Fibroblast of villous mesenchyme (primary cell): ENCODE data around the gene CBFA2T3. TPM values are rescaled to one million over a fixed set of nuclear protein-coding genes. Genes with fewer than 3 reads are reported as not detected.
"Not testable (repeated sequence)": the region's sequence is repeated elsewhere in the genome, so short reads cannot be mapped to it uniquely, and the experiment has no call there.

Experiments used
- DNase-seq: peaks from one replicate; pipeline ENCODE4 v3.0.0-alpha.2; 2010; ENCODE audit warnings: low read depth
- H3K4me3 ChIP-seq: 2 replicates; pipeline ENCODE4 v1.5.1; 2011; ENCODE audit warnings: low read depth, mild to moderate bottlenecking, low read length
- CTCF ChIP-seq: IDR thresholded peaks from 2 replicates; pipeline ENCODE4 v1.5.1; 2012; ENCODE audit warnings: low read depth, mild to moderate bottlenecking, low read length; ENCODE audit not compliant: insufficient read depth
- total RNA-seq: library from RNA; depleted of rRNA; stranded (reverse); fragments of >200 nt; gene quantifications from 2 replicates; pipeline ENCODE4 v1.2.3, GENCODE V29; 2012

The CBFA2T3 gene
- total RNA-seq, 1 donor, result not detected

GRCh38 chr16:89005201-89006035, 28.4 kb upstream of the CBFA2T3 start:
- no peak for DNase-seq
- H3K4me3 ChIP-seq, result no peak overlapping the region
- TF ChIP-seq CTCF, result no peak

DNA sequence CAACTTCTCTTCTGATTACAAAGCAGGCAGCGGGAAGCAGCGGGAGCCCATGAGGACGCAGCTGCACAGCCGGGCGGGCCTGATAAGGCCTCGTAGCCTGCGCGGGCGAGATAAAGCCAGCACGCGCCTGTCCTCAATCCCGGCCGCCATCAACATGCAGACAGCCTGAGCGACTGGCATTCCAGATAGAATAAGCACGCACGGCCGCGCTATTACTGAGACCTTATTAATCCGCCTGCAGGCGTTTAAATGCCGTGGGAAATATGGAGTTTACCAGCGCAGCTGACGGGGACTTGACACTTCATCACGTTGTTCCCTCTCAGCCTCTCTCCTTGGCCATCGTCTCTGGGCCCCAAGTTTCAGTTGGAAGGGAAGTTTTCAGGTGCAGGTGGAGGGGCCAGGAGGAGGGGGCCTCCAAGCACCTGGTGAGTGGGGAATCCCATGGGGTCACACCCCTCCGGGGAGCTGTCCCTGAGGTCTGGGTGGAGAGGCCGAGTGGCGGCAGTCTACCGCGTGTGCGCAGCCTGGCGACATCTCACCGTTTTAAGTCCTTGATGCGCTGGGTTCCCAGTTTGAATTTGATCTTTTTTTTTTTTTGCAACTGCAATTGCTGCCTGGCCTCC, 27.3 kb upstream of the CBFA2T3 start:
- no peak overlapping the region for H3K4me3 ChIP-seq
- DNase-seq, result peak; percentile 8
- TF ChIP-seq CTCF, result no peak

- no peak for DNase-seq
- no peak for TF ChIP-seq CTCF
- no peak overlapping the region for H3K4me3 ChIP-seq
These were observed 26.8 kb upstream of the CBFA2T3 start for GRCh38 chr16:89003831-89004208.

- no peak for TF ChIP-seq CTCF
- no peak overlapping the region for H3K4me3 ChIP-seq
- no peak for DNase-seq
These were observed 26.1 kb upstream of the CBFA2T3 start for GRCh38 chr16:89002851-89003830.

- H3K4me3 ChIP-seq, DNase-seq: not testable (repeated sequence)
These were observed 25.1 kb upstream of the CBFA2T3 start for GRCh38 chr16:89002081-89002480.

GRCh38 chr16:89001117-89002027, 24.4 kb upstream of the CBFA2T3 start:
- no peak for DNase-seq
- TF ChIP-seq CTCF, result no peak
- no peak overlapping the region for H3K4me3 ChIP-seq
